Neural crest cell (in vitro differentiated cells): ENCODE results near the gene SLC28A3. TPM values are rescaled to one million over a fixed set of nuclear protein-coding genes. Genes with fewer than 3 reads are reported as not detected.

ENCODE experiments used
- DNase-seq: peaks from one replicate; pipeline ENCODE4 v3.0.0; 2021; ENCODE audit warnings: low read depth, mixed read lengths, low spot score
- H3K27ac Mint-ChIP-seq: one replicate; pipeline ENCODE4 v1.8.0; 2021; ENCODE audit warnings: mild to moderate bottlenecking, mixed read lengths; ENCODE audit not compliant: unreplicated experiment
- H3K27me3 Mint-ChIP-seq: 2 replicates; pipeline ENCODE4 v1.8.0; 2021; ENCODE audit warnings: low read depth, mild to moderate bottlenecking, mixed read lengths
- H3K36me3 Mint-ChIP-seq: 2 replicates; pipeline ENCODE4 v1.8.0; 2021; ENCODE audit warnings: low read depth, mild to moderate bottlenecking, mixed read lengths
- H3K4me1 Mint-ChIP-seq: 2 replicates; pipeline ENCODE4 v1.8.0; 2021; ENCODE audit warnings: mixed read lengths
- H3K4me3 Mint-ChIP-seq: one replicate; pipeline ENCODE4 v1.8.0; 2021; ENCODE audit warnings: mild to moderate bottlenecking, mixed read lengths
- H3K9me3 Mint-ChIP-seq: 2 replicates; pipeline ENCODE4 v1.8.0; 2021; ENCODE audit warnings: mixed read lengths
- CTCF ChIP-seq: fragments of 200-600 bp; sonication (generic); conservative IDR thresholded peaks from 2 replicates; pipeline ENCODE4 v1.5.0; 2021; ENCODE audit warnings: antibody characterized with exemption, mild to moderate bottlenecking
- total RNA-seq: library from RNA; stranded (reverse); gene quantifications from 2 replicates; pipeline ENCODE4 v1.2.1, GENCODE V29; 2021

SLC28A3 gene
- total RNA-seq, 1 donor from 2014 or later = not detected

DNA sequence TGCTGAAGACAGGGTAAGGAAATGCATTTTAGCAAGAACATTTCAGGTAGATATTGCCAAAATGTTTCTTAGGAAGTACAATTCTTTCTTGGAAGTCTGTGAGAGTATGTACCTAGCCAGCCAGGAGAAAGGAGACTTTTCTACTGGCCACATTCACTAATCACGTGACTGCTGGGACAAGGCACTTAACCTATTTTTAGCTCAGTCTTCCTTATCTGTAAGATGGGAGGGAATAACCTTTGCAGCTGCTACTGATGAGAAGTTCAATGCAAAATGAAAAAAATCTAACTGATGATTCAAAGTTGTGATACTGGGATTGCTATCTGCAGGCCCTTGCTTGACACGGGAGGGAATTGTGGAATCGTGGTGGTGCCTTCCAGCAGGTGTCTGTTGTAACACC is 42.6 kb upstream of the SLC28A3 start:
- H3K4me1 Mint-ChIP-seq = no peaks in the 10 kb centered on the region
- H3K36me3 Mint-ChIP-seq = no peaks in the 10 kb centered on the region
- no peak overlapping the region for H3K4me3 Mint-ChIP-seq
- no peak for DNase-seq
- no peaks in the 10 kb centered on the region for H3K27me3 Mint-ChIP-seq
- no peak overlapping the region for H3K27ac Mint-ChIP-seq
- no peak for TF ChIP-seq CTCF
- H3K9me3 Mint-ChIP-seq = no peaks in the 10 kb centered on the region

GRCh38 chr9:84382720-84383119 is 42.2 kb upstream of the SLC28A3 start:
- no peak for DNase-seq
- no peaks in the 10 kb centered on the region for H3K9me3 Mint-ChIP-seq
- TF ChIP-seq CTCF = no peak
- H3K27me3 Mint-ChIP-seq = no peaks in the 10 kb centered on the region
- H3K36me3 Mint-ChIP-seq = no peaks in the 10 kb centered on the region
- H3K4me1 Mint-ChIP-seq = no peaks in the 10 kb centered on the region
- no peak overlapping the region for H3K27ac Mint-ChIP-seq
- H3K4me3 Mint-ChIP-seq = no peak overlapping the region

- no peaks in the 10 kb centered on the region for H3K4me1 Mint-ChIP-seq
- H3K4me3 Mint-ChIP-seq = no peak overlapping the region
- DNase-seq = no peak
- H3K9me3 Mint-ChIP-seq = no peaks in the 10 kb centered on the region
- no peaks in the 10 kb centered on the region for H3K36me3 Mint-ChIP-seq
- no peak overlapping the region for H3K27ac Mint-ChIP-seq
- H3K27me3 Mint-ChIP-seq = no peaks in the 10 kb centered on the region
- TF ChIP-seq CTCF = no peak
Measured at GRCh38 chr9:84381508-84381907, 41.0 kb upstream of the SLC28A3 start.

GRCh38 chr9:84379740-84380139 is 39.2 kb upstream of the SLC28A3 start:
- H3K27ac Mint-ChIP-seq = no peak overlapping the region
- no peak overlapping the region for H3K4me3 Mint-ChIP-seq
- H3K9me3 Mint-ChIP-seq = no peaks in the 10 kb centered on the region
- H3K4me1 Mint-ChIP-seq = no peaks in the 10 kb centered on the region
- TF ChIP-seq CTCF = no peak
- H3K36me3 Mint-ChIP-seq = no peaks in the 10 kb centered on the region
- DNase-seq = no peak
- H3K27me3 Mint-ChIP-seq = no peaks in the 10 kb centered on the region

GRCh38 chr9:84375954-84376353 is 35.4 kb upstream of the SLC28A3 start:
- Mint-ChIP-seq H3K9me3 (no peaks in the 10 kb centered on the region), H3K27ac (no peak overlapping the region), H3K27me3 (no peaks in the 10 kb centered on the region), H3K4me1 (no peaks in the 10 kb centered on the region), H3K4me3 (no peak overlapping the region), H3K36me3 (no peaks in the 10 kb centered on the region)
- no peak for TF ChIP-seq CTCF
- no peak for DNase-seq

DNA sequence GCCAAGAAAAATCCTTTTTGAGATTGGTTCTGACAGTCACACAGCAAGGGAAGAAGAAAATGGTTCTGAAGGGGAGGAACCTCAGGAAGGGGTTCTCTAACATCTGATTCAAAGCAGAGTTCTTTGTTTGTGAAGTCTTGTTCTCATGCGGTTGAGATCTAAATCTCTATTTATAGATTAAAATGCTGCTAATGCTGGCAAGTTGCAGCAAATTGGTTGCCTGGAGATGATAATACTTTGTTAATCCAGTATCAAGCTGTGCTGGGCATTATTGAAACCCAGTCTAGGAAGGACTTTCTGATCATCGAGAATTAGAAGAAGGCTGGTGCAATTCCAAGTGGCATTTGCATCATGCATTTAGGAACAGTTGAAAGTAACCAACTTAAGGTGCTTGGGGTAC is 34.0 kb upstream of the SLC28A3 start:
- no peaks in the 10 kb centered on the region for H3K4me1 Mint-ChIP-seq
- H3K4me3 Mint-ChIP-seq = no peak overlapping the region
- no peak overlapping the region for H3K27ac Mint-ChIP-seq

More for the DNA sequence above, 34.0 kb upstream of the SLC28A3 start:
- TF ChIP-seq CTCF = no peak
- no peaks in the 10 kb centered on the region for H3K36me3 Mint-ChIP-seq
- no peak for DNase-seq
- H3K9me3 Mint-ChIP-seq = no peaks in the 10 kb centered on the region
- no peaks in the 10 kb centered on the region for H3K27me3 Mint-ChIP-seq
